GM23338 (cell line): Measurements from ENCODE around the gene EMD. TPM values are rescaled to one million over a fixed set of nuclear protein-coding genes. Genes with fewer than 3 reads are reported as not detected.
"Not testable (repeated sequence)": the region's sequence is repeated elsewhere in the genome, so short reads cannot be mapped to it uniquely, and the experiment has no call there.

Experiments used
- ATAC-seq: fragments of 200-7000 bp; cut with Tn5 transposase; 3 replicates; pipeline ENCODE4 v1.9.1; 2020
- DNase-seq: peaks from one replicate; pipeline ENCODE4 v3.0.0-alpha.2; 2015; ENCODE audit warnings: low spot score
- H2AFZ ChIP-seq: fragments of 200-600 bp; sonication (generic); 2 replicates; pipeline ENCODE4 v1.8.0; 2016; ENCODE audit warnings: antibody characterized with exemption, mild to moderate bottlenecking, moderate library complexity
- H3F3A ChIP-seq: fragments of 200-600 bp; sonication (generic); replicated peaks from 2 replicates; pipeline ENCODE4 v1.8.0; 2017; ENCODE audit warnings: antibody characterized with exemption, mixed run types, low read depth
- H3K27ac ChIP-seq: fragments of 200-600 bp; sonication (generic); 2 replicates; pipeline ENCODE4 v1.6.1; 2016; ENCODE audit warnings: low read depth
- H3K27me3 ChIP-seq: fragments of 200-600 bp; sonication (generic); 2 replicates; pipeline ENCODE4 v1.8.0; 2016; ENCODE audit warnings: mild to moderate bottlenecking, mixed run types, moderate library complexity; ENCODE audit not compliant: insufficient read depth
- H3K36me3 ChIP-seq: fragments of 200-600 bp; sonication (generic); 2 replicates; pipeline ENCODE4 v1.8.0; 2016; ENCODE audit warnings: mild to moderate bottlenecking; ENCODE audit not compliant: insufficient read depth
- H3K4me1 ChIP-seq: fragments of 200-600 bp; sonication (generic); 2 replicates; pipeline ENCODE4 v1.8.0; 2016; ENCODE audit warnings: mild to moderate bottlenecking, moderate library complexity; ENCODE audit not compliant: insufficient read depth
- H3K4me2 ChIP-seq: fragments of 200-600 bp; sonication (generic); 2 replicates; pipeline ENCODE4 v1.7.1; 2017; ENCODE audit warnings: mixed run types
- H3K4me3 ChIP-seq: fragments of 200-600 bp; sonication (generic); 2 replicates; pipeline ENCODE4 v1.6.1; 2016; ENCODE audit warnings: mixed run types
- H3K79me2 ChIP-seq: fragments of 200-600 bp; sonication (generic); replicated peaks from 2 replicates; pipeline ENCODE4 v1.8.0; 2017; ENCODE audit warnings: mild to moderate bottlenecking; ENCODE audit not compliant: insufficient read depth
- H3K9me2 ChIP-seq: fragments of 200-600 bp; sonication (generic); 2 replicates; pipeline ENCODE4 v1.8.0; 2017; ENCODE audit not compliant: insufficient read depth
- H4K20me1 ChIP-seq: fragments of 200-600 bp; sonication (generic); replicated peaks from 2 replicates; pipeline ENCODE4 v1.8.0; 2017; ENCODE audit warnings: mild to moderate bottlenecking; ENCODE audit not compliant: insufficient read depth
- H3K27ac Mint-ChIP-seq: 2 replicates; pipeline ENCODE4 v1.8.0; 2020; ENCODE audit warnings: inconsistent platforms, mild to moderate bottlenecking, moderate library complexity, mixed read lengths
- H3K27me3 Mint-ChIP-seq: 3 replicates; pipeline ENCODE4 v1.8.0; 2022; ENCODE audit warnings: low read depth, mild to moderate bottlenecking, moderate library complexity, mixed read lengths, inconsistent platforms; ENCODE audit not compliant: insufficient read depth, poor library complexity
- H3K36me3 Mint-ChIP-seq: 3 replicates; pipeline ENCODE4 v1.8.0; 2021; ENCODE audit warnings: low read depth, mild to moderate bottlenecking, inconsistent platforms, moderate library complexity, mixed read lengths
- H3K4me1 Mint-ChIP-seq: 3 replicates; pipeline ENCODE4 v1.8.0; 2020; ENCODE audit warnings: mild to moderate bottlenecking, inconsistent platforms, mixed read lengths
- H3K4me3 Mint-ChIP-seq: 3 replicates; pipeline ENCODE4 v1.8.0; 2021; ENCODE audit warnings: moderate library complexity, mild to moderate bottlenecking, inconsistent platforms, mixed read lengths
- H3K9me3 Mint-ChIP-seq: 3 replicates; pipeline ENCODE4 v1.8.0; 2020; ENCODE audit warnings: moderate library complexity, mild to moderate bottlenecking, inconsistent platforms, mixed read lengths
- CREB1 ChIP-seq: fragments of 250-450 bp; sonication (Bioruptor Pico); IDR thresholded peaks from 2 replicates; pipeline ENCODE4 v1.5.0; 2020; ENCODE audit warnings: low read depth, mild to moderate bottlenecking, moderate library complexity
- CTCF ChIP-seq, 2 experiments: fragments of 200-600 bp in 1 of 2; sonication (generic) in 1 of 2; conservative IDR thresholded peaks; 2 replicates each; pipeline versions ENCODE4 v1.5.1 to v1.6.1; 2016 to 2017; ENCODE audit warnings: antibody characterized with exemption in 2 of 2, low read depth in 2 of 2, mild to moderate bottlenecking in 2 of 2, moderate library complexity in 1 of 2
- JUNB ChIP-seq: IDR thresholded peaks from one replicate; pipeline ENCODE4 v1.6.1; 2016; ENCODE audit warnings: antibody characterized with exemption; ENCODE audit not compliant: unreplicated experiment
- POLR2AphosphoS5 ChIP-seq: IDR thresholded peaks from 2 replicates; pipeline ENCODE4 v1.6.1; 2016; ENCODE audit warnings: antibody characterized with exemption, low read depth
- REST ChIP-seq: IDR thresholded peaks from one replicate; pipeline ENCODE4 v1.6.1; 2018; ENCODE audit warnings: antibody characterized with exemption; ENCODE audit not compliant: unreplicated experiment
- ZNF114 ChIP-seq: fragments of 250-450 bp; sonication (Bioruptor Pico); IDR thresholded peaks from 2 replicates; pipeline ENCODE4 v1.5.0; 2020; ENCODE audit warnings: mild to moderate bottlenecking, moderate library complexity
- ZNF331 ChIP-seq: fragments of 250-450 bp; sonication (Bioruptor Pico); IDR thresholded peaks from 2 replicates; pipeline ENCODE4 v1.5.0; 2020; ENCODE audit warnings: low read depth, mild to moderate bottlenecking, moderate library complexity
- polyA plus RNA-seq: library from polyadenylated mRNA; unstranded; fragments of >200 nt; fragmentation: Nextera tagmentation; extraction: Ambion mirVana; gene quantifications from 2 replicates; pipeline ENCODE4 v1.2.1, GENCODE V29; 2016
- total RNA-seq: library from RNA; depleted of rRNA; stranded (reverse); fragments of >200 nt; shearing (Covaris generic); gene quantifications from 2 replicates; pipeline ENCODE4 v1.2.3, GENCODE V29; 2014

The EMD gene
- total and polyA plus RNA-seq, 2 experiments from 2014 or later: 74.2 to 78.6 TPM

- ATAC-seq (no peak), DNase-seq (no peak)
- Mint-ChIP-seq H3K36me3 (no peaks in the 10 kb centered on the region), H3K4me1 (peaks cover 5% of the 10 kb centered on the region; the same call in 2 of the 3 replicates), H3K9me3 (no peaks in the 10 kb centered on the region; the same call in 2 of the 3 replicates), H3K27me3 (no peaks in the 10 kb centered on the region), H3K27ac (no peak overlapping the region), H3K4me3 (no peak overlapping the region)
- Histone ChIP-seq H3F3A (no peaks in the 10 kb centered on the region), H3K4me2 (no peak overlapping the region), H3K4me3 (no peak overlapping the region), H2AFZ (no peak overlapping the region), H3K27me3 (no peaks in the 10 kb centered on the region), H3K4me1 (no peaks in the 10 kb centered on the region), H3K36me3 (no peaks in the 10 kb centered on the region), H3K9me2 (no peaks in the 10 kb centered on the region), H4K20me1 (no peaks in the 10 kb centered on the region), H3K79me2 (no peaks in the 10 kb centered on the region), H3K27ac (no peak overlapping the region)
- TF ChIP-seq ZNF114 (CRISPR knock-in tag) (no peak), CTCF (conservative IDR thresholded peaks at IDR 0.05; ENCODE audit: low read depth in 2 of 2) (no peak), ZNF331 (no peak)
Observed at GRCh38 chrX:154333837-154334271, 45.2 kb upstream of the EMD start.

- Histone ChIP-seq H3K4me1 (no peaks in the 10 kb centered on the region), H3F3A (no peaks in the 10 kb centered on the region), H3K9me2 (no peaks in the 10 kb centered on the region), H3K4me3 (no peak overlapping the region), H3K4me2 (no peak overlapping the region), H3K27me3 (no peaks in the 10 kb centered on the region), H3K36me3 (no peaks in the 10 kb centered on the region), H4K20me1 (no peaks in the 10 kb centered on the region), H3K27ac (no peak overlapping the region), H3K79me2 (no peaks in the 10 kb centered on the region), H2AFZ (no peak overlapping the region)
- no peak for ATAC-seq
- no peak for TF ChIP-seq REST
- TF ChIP-seq POLR2AphosphoS5: no peak
- no peak for TF ChIP-seq CREB1 (CRISPR knock-in tag)
- TF ChIP-seq ZNF331: no peak
- no peak for TF ChIP-seq CTCF (conservative IDR thresholded peaks at IDR 0.05; ENCODE audit: low read depth in 2 of 2)
- TF ChIP-seq JUNB: no peak
- Mint-ChIP-seq H3K36me3 (no peaks in the 10 kb centered on the region), H3K4me1 (peaks cover 5% of the 10 kb centered on the region; the same call in 2 of the 3 replicates), H3K27ac (no peak overlapping the region), H3K27me3 (no peaks in the 10 kb centered on the region), H3K9me3 (no peaks in the 10 kb centered on the region; the same call in 2 of the 3 replicates), H3K4me3 (no peak overlapping the region)
- DNase-seq: no peak
Observed at GRCh38 chrX:154334496-154334895, 44.6 kb upstream of the EMD start.

GRCh38 chrX:154341399-154342298 is 37.4 kb upstream of the EMD start:
- H3K27me3 Mint-ChIP-seq, H3K9me3 Mint-ChIP-seq, H3K79me2 ChIP-seq, H3K4me1 Mint-ChIP-seq, H3K27ac ChIP-seq, DNase-seq, H3K4me3 Mint-ChIP-seq, H4K20me1 ChIP-seq, H3K4me3 ChIP-seq, H3K36me3 ChIP-seq, H3K27me3 ChIP-seq, H3K4me1 ChIP-seq, H3K9me2 ChIP-seq, H3K27ac Mint-ChIP-seq, H3K4me2 ChIP-seq, H3F3A ChIP-seq, H3K36me3 Mint-ChIP-seq, H2AFZ ChIP-seq: not testable (repeated sequence)
- ATAC-seq: peak; percentile 68
